Measurements from ENCODE around the gene CELF1.

Gene CELF1

GRCh38 chr11:47431356-47432083, 121.4 kb downstream of the CELF1 start:
- TF ChIP-seq ZFX (IDR thresholded peaks at IDR 0.05; ENCODE audit: borderline replicate concordance) = no peak
- no peak for TF ChIP-seq CTCF (IDR thresholded peaks at IDR 0.05)
- H3K27ac ChIP-seq = no peak overlapping the region

GRCh38 chr11:47430524-47430923, 122.4 kb downstream of the CELF1 start:
- H3K27ac ChIP-seq = no peak overlapping the region

GRCh38 chr11:47426062-47426956, 126.6 kb downstream of the CELF1 start, which contains the start of gene PSMC3:
Gene PSMC3, minus strand, starts transcription at chr11:47426439. Its CDS starts 160 bp downstream, at chr11:47426279.
- H3K27ac ChIP-seq = peak within 1 kb of the TSS; percentile 90
- TF ChIP-seq CTCF (IDR thresholded peaks at IDR 0.05) (no peak), ZFX (IDR thresholded peaks at IDR 0.05; ENCODE audit: borderline replicate concordance) (no peak)

More at GRCh38 chr11:47430524-47430923, 122.4 kb downstream of the CELF1 start:
- no peak for TF ChIP-seq CTCF (IDR thresholded peaks at IDR 0.05)
- no peak for TF ChIP-seq ZFX (IDR thresholded peaks at IDR 0.05; ENCODE audit: borderline replicate concordance)

- peak overlapping the region; percentile 90 for H3K27ac ChIP-seq
- TF ChIP-seq CTCF (IDR thresholded peaks at IDR 0.05) (no peak), ZFX (IDR thresholded peaks at IDR 0.05; ENCODE audit: borderline replicate concordance) (no peak)
Measured at GRCh38 chr11:47425611-47426010, 127.3 kb downstream of the CELF1 start.

GRCh38 chr11:47418454-47419259, 134.3 kb downstream of the CELF1 start:
- no peak overlapping the region for H3K27ac ChIP-seq
- TF ChIP-seq ZFX (IDR thresholded peaks at IDR 0.05; ENCODE audit: borderline replicate concordance) (no peak), CTCF (IDR thresholded peaks at IDR 0.05) (no peak)

- H3K27ac ChIP-seq = no peak overlapping the region
Measured at GRCh38 chr11:47417712-47418111, 135.2 kb downstream of the CELF1 start.

More at GRCh38 chr11:47417712-47418111, 135.2 kb downstream of the CELF1 start:
- TF ChIP-seq CTCF (IDR thresholded peaks at IDR 0.05) (no peak), ZFX (IDR thresholded peaks at IDR 0.05; ENCODE audit: borderline replicate concordance) (no peak)

All from 22Rv1 (cell line).